OCI-LY1 (cell line): ENCODE results near the gene HMGB4.

Experiments
- CTCF ChIP-seq: fragments of 200-600 bp; sonication (generic), shearing (Covaris generic); IDR thresholded peaks from 2 replicates; pipeline ENCODE4 v1.5.1; 2017; ENCODE audit warnings: mild to moderate bottlenecking, antibody characterized with exemption, low read length, moderate library complexity, mixed read lengths
- EZH2 ChIP-seq: fragments of 200-600 bp; sonication (generic), shearing (Covaris generic); IDR thresholded peaks from 2 replicates; pipeline ENCODE4 v1.8.0; 2017; ENCODE audit warnings: borderline replicate concordance, mixed run types, mild to moderate bottlenecking, antibody characterized with exemption, low read length, moderate library complexity, mixed read lengths

- TF ChIP-seq CTCF, result no peak
- no peak for TF ChIP-seq EZH2
Observed at GRCh38 chr1:33898406-33898805, 34.5 kb downstream of the HMGB4 start.
